Measurements from ENCODE around the gene CD109.

DNA sequence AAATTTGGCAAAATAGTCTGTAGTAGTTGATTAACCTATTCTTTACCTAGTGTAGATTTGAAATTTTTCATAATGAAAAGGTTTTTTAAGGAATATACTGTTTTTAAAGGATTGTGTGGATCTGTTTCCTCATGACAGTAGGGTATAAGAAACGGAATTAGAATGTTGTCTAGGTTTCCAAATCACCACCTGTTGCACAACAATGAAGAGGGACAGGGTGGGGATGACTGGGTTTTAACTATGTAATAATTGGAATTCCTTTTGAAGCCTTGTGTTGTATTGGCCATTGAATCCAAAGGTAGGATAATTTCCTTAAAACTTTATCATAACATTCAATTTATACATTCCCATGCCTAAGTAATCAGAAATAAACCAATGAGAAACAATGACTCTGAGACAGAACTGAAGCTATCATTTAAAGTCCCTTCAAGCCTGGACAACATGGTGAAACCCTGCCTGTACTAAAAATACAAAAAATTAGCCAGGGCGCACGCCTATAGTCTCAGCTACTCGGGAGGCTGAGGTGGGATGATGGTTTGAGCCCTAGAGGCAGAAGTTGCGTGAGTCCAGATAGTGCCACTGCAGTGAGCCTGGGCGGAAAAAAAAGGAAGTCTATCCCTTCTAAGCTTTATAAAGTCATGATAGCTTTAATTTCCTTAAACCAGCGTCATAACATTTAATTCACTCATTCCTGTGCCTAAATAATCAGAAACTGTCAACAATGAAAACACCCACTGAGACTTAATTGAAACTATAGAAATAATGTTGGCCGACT lies 23.9 kb upstream of the CD109 start:
- TF ChIP-seq, protein P1, sequence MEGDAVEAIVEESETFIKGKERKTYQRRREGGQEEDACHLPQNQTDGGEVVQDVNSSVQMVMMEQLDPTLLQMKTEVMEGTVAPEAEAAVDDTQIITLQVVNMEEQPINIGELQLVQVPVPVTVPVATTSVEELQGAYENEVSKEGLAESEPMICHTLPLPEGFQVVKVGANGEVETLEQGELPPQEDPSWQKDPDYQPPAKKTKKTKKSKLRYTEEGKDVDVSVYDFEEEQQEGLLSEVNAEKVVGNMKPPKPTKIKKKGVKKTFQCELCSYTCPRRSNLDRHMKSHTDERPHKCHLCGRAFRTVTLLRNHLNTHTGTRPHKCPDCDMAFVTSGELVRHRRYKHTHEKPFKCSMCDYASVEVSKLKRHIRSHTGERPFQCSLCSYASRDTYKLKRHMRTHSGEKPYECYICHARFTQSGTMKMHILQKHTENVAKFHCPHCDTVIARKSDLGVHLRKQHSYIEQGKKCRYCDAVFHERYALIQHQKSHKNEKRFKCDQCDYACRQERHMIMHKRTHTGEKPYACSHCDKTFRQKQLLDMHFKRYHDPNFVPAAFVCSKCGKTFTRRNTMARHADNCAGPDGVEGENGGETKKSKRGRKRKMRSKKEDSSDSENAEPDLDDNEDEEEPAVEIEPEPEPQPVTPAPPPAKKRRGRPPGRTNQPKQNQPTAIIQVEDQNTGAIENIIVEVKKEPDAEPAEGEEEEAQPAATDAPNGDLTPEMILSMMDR (IDR thresholded peaks at IDR 0.05 in 8 of 11, conservative IDR thresholded peaks at IDR 0.05 in 3 of 11) = no peak
- TF ChIP-seq POLR2A (IDR thresholded peaks at IDR 0.05) = no peak
